ENCODE results near the gene CNOT6L.

The CNOT6L gene

DNA sequence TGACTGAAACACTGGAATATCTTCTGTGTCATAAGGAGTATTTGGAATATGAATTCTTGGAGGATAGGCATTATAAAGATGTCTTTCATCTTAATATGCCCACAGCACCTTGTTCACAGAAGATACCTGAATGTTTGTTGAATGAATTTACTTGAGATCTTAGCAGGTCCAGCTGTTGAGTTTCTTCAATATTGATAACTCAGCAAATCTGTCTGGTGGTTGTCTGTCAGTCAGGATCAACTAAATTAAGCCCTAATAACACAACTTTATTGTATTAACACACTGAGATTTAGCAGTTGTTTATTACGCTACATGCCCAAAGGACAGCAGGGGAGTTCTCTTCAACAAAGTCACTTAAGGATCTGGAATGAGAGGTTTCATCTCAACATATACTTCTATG, 106.5 kb downstream of the CNOT6L start:
- no peak for DNase-seq (ENCODE audit: low spot score)

DNA sequence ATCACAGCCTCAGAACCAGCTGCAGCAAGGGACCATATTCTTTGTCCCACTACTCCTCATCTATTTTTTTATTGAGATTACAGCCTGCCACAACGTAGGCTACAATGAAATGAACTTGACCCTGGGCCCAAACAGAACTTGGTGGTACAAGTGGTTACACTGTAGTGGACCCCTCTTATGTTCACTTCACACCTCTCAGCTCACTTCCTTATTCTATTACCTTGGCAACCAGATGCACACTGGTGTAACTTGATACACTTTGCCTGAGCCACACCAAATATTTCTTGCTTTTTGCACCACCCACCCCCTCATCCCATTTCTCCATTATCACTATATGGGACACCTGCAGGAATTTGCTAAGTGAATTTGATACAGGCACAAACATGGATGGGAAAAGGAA, 107.7 kb downstream of the CNOT6L start:
- no peak for DNase-seq (ENCODE audit: low spot score)

DNA sequence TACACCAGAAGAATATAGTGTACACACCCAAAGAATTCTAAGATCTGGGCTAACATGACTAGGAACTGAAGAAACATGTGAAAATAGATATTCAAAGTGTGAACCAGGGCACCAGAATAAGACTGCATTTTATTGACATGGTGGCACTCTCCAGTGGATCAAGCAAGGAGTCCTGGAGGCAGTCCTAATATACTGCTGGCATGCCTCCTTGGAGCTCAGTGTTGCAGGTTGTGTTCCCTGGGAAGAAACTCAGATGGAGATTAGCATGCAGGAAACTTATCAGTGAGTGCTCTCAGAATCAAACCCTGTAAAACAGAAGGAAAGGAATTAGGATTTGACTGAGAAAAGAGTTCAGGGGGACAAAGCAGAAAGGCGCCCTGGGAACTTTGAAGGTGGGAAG, 108.5 kb downstream of the CNOT6L start:
- no peak for DNase-seq (ENCODE audit: low spot score)

GRCh38 chr4:77710059-77710458, 109.1 kb downstream of the CNOT6L start:
- DNase-seq (ENCODE audit: low spot score), result no peak

DNA sequence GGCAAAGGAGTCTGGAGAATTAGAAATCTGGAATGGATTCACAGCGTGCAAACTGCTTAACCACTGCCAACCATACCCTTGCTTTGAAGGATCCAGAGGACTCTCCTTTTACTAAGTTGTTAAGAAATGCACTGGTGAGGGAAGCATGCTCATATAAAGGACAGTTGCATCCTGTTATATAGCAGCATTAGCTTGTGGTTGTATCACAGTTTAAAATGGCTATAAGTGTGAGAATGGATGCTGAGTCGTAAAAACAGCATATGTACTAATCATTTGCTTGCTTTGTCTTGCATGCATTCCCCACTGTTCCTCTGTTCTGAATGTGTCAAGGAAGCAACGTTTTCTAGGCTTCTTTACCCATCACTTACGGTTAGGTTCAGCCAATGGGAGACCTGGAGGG, 112.5 kb downstream of the CNOT6L start:
- no peak for DNase-seq (ENCODE audit: low spot score)

- no peak for DNase-seq (ENCODE audit: low spot score)
These were observed 115.5 kb downstream of the CNOT6L start for GRCh38 chr4:77703666-77704065.

DNA sequence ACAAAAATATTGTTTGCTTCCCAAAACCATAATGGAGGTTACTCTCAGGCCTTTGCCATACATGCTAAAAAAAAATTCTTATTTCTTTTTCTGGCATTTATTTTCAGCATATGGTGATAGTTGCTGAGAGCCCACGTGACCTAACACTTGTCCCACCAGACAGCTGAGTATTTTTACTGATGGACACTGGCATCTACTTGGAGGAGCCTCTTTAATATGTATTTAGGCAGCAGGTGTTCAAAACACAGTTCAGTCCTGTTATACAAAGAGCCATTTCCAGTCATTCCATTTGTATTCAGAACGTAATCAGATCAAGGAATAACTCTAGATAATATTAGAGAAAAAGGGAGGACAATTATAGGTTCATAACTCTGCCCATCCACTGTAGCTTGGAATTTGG, 118.0 kb downstream of the CNOT6L start:
- DNase-seq (ENCODE audit: low spot score), result no peak

- peak; percentile 45 for DNase-seq (ENCODE audit: low spot score)
These were observed 119.4 kb downstream of the CNOT6L start for GRCh38 chr4:77699731-77700210.

DNA sequence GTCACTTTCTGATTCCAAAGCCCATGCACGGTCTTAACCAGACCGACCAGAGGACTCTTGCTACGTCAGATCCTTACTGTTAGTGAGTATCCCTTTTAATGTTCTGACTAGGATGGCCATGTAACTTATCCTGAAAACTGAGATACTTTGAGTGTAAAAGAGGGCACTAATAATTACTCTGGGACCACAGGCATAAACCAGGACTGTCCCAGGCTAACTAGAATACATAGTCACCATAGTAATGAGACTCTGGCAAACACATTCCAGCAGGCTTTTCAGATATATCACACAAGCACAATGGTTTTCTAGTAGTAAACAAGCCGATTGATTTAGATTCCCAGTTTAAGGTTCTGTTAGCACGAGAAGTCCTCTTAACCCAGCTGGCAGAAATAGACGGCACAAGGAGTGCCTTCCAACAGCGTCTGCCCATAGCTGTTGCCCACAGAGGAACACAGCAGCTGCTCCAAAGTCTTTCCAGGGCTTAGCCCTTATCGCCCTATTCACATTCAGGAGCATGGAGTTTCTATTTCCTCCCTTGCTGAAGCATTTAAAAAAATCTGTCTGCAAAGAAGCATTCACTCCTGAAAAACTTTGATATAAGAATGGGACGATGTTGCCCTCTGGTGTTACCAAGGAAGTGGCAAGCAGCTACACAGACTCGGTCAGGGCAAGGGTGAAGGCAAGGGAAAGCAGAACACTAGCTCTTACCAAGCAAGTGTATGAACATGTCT, 121.1 kb downstream of the CNOT6L start:
- DNase-seq (ENCODE audit: low spot score), result peak; percentile 33

DNA sequence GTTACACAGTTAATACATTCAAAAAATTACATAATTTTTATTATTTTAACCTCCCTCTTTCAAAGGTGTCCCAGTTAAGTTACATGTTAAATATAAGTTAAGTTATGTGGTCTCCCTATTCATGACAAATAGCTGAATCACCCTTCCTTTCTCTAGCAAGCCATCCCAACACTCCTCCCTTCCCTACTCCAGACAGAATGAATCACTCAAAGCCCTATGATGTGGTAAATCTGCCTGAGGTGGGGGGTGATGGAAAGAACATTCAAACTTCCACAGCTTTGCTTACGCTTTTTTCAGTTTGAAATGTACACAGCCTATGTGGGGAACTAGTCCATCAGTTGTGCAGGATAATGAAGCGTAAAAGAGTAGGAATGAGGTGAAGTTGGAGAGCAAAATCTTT, 123.4 kb downstream of the CNOT6L start:
- DNase-seq (ENCODE audit: low spot score), result peak; percentile 70

DNA sequence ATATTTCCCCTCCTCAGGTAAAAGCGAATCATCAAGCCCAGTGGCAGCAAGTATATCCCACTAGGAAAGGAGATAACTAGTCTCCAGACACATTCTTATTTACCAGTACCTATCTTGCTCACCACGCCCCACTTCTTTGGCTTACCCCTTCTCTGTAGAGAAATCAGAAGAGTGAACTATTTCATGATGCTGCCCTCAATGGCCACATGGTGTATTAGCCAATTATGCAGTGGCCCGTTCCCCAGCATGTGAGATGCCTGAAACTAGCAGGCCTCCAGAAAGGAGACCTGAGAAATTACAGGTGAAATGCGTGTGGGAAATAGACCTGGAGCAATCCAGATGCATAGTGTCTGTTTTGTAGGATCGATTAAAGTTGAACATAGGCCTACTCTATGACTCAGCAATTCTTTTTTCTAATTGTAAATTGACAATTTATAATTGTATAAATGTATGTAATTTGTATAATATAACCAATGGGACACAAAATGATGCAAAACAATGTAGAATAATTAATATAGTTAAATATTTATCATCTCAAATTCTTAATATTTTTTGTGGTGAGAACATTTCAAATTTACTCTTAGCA, 126.2 kb downstream of the CNOT6L start:
- DNase-seq (ENCODE audit: low spot score), result no peak

- DNase-seq (ENCODE audit: low spot score), result no peak
These were observed 137.4 kb downstream of the CNOT6L start for GRCh38 chr4:77681792-77682191.

DNA sequence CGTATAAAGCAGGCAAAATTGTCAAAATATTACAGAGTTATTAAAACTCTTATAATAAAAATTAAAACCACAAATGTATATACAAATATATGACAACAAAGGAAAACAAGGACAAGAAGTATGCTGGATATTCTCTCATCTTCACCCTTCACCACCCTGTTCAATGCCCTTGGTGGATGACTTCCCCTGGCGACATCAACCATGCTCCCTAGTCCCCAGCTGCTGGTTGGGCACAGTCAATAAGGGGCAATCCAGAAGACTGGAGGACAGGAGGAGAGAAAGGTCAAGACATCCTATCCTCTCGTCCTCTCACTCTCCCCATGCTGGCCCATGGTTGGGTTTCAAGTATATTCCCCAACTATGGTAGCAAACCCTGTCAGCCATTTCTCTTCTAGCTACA, 142.3 kb downstream of the CNOT6L start:
- no peak for DNase-seq (ENCODE audit: low spot score)

DNA sequence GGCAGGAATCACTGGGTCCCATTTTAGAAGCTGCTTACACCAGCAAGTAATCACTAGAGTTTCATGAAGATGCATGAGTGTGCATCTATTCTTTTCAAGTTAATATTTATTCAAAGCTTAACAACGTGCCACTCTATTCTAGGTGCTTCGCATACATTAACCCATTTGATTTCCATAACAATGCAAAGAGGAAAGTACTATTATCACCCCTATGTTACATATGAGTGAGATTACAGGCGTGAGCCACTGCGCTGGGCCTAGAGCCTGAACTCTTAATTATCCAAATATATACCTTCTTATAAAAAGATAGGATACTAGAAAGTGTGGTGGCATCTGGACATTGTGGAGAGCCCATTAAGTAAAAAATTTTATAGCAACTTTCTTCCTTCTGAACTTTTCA, 148.1 kb downstream of the CNOT6L start:
- DNase-seq (ENCODE audit: low spot score), result no peak

DNA sequence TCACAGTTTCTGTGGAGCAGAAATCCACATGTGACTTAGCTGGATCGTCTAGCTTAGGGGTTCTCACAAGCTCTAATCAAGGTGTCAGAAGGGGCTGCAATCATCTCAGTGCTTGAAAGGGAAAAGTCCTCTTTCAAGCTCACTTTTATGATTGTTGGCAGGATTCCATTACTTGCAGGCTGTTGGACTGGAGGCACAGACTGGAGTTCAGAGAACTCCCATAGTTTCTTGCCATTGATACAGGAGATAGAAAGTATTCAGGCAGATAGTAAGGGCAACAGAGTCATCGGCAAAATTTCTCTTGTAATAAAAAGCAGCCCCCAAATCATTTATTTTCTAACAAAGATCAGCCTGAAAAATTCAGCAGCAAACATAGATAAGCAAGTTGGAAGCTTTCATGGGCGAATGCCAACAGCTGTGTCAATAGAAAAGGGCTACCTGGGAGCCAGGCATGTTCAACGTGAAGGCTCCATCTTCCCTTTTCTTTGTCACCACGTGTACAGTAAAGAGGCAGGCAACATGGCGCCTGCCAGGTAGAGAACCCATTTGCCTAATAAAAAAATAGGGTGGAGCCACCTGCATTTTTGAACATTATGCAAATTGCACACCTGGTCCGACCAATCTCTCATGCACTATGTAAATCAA, 149.1 kb downstream of the CNOT6L start:
- DNase-seq (ENCODE audit: low spot score), result no peak

- no peak for DNase-seq (ENCODE audit: low spot score)
These were observed 153.6 kb downstream of the CNOT6L start for GRCh38 chr4:77665381-77666069.

All from AG08396 (cell line).